ENCODE measurements around the gene C2orf74.
"Not testable (repeated sequence)": the region's sequence is repeated elsewhere in the genome, so short reads cannot be mapped to it uniquely, and the experiment has no call there.

Gene C2orf74

GRCh38 chr2:61185231-61185728 is 23.3 kb downstream of the C2orf74 start:
- Histone ChIP-seq H3K4me1 (ENCODE audit: control insufficient read depth, low read depth, low read length) (peaks cover 5% of the 10 kb centered on the region), H3K27ac (ENCODE audit: low read length) (no peak overlapping the region), H3K36me3 (ENCODE audit: control insufficient read depth, low read depth, low read length) (peaks cover 90% of the 10 kb centered on the region), H3K9me3 (ENCODE audit: control insufficient read depth, low read depth, low read length) (no peaks in the 10 kb centered on the region), H3K9ac (ENCODE audit: low read length) (no peak overlapping the region), H3K27me3 (ENCODE audit: control insufficient read depth, insufficient read depth, low read length) (no peaks in the 10 kb centered on the region), H3K4me3 (ENCODE audit: low read length) (no peak overlapping the region)

DNA sequence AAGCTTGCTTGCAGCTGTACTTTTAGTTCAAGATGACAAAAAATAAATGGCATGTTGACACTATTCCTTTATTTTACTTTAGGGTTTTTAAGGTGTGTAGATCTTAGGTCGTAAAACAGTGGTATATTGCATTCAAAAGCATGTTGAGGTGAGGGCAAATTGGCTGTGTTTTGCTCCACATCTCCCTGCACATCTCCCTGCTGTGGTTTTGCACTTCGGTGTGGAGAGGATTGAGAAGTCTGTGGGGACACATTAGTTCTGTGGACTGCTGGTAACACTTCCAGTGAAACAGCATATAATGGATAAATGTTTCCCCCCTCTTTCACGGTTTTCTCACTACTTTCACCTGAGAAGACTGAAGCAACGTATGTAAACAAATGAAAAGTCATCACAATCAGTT is 25.1 kb downstream of the C2orf74 start:
- Histone ChIP-seq H3K4me3 (ENCODE audit: low read length) (no peak overlapping the region), H3K36me3 (ENCODE audit: control insufficient read depth, low read depth, low read length) (peaks cover 90% of the 10 kb centered on the region), H3K27ac (ENCODE audit: low read length) (no peak overlapping the region), H3K9me3 (ENCODE audit: control insufficient read depth, low read depth, low read length) (no peaks in the 10 kb centered on the region), H3K4me1 (ENCODE audit: control insufficient read depth, low read depth, low read length) (peaks cover 5% of the 10 kb centered on the region), H3K27me3 (ENCODE audit: control insufficient read depth, insufficient read depth, low read length) (no peaks in the 10 kb centered on the region), H3K9ac (ENCODE audit: low read length) (no peak overlapping the region)

GRCh38 chr2:61193670-61194561 is 31.9 kb downstream of the C2orf74 start:
- Histone ChIP-seq H3K9me3 (ENCODE audit: control insufficient read depth, low read depth, low read length) (no peaks in the 10 kb centered on the region), H3K4me1 (ENCODE audit: control insufficient read depth, low read depth, low read length) (no peaks in the 10 kb centered on the region), H3K27ac (ENCODE audit: low read length) (no peak overlapping the region), H3K4me3 (ENCODE audit: low read length) (no peak overlapping the region), H3K36me3 (ENCODE audit: control insufficient read depth, low read depth, low read length) (peaks cover 35% of the 10 kb centered on the region), H3K27me3 (ENCODE audit: control insufficient read depth, insufficient read depth, low read length) (no peaks in the 10 kb centered on the region), H3K9ac (ENCODE audit: low read length) (no peak overlapping the region)

GRCh38 chr2:61194646-61195045 is 32.7 kb downstream of the C2orf74 start:
- not testable (repeated sequence) for H3K4me1 ChIP-seq (ENCODE audit: control insufficient read depth, low read depth, low read length); H3K9me3 ChIP-seq (ENCODE audit: control insufficient read depth, low read depth, low read length); H3K27me3 ChIP-seq (ENCODE audit: control insufficient read depth, insufficient read depth, low read length); H3K4me3 ChIP-seq (ENCODE audit: low read length); H3K9ac ChIP-seq (ENCODE audit: low read length); H3K27ac ChIP-seq (ENCODE audit: low read length)
- H3K36me3 ChIP-seq (ENCODE audit: control insufficient read depth, low read depth, low read length) = peaks cover 29% of the 10 kb centered on the region

DNA sequence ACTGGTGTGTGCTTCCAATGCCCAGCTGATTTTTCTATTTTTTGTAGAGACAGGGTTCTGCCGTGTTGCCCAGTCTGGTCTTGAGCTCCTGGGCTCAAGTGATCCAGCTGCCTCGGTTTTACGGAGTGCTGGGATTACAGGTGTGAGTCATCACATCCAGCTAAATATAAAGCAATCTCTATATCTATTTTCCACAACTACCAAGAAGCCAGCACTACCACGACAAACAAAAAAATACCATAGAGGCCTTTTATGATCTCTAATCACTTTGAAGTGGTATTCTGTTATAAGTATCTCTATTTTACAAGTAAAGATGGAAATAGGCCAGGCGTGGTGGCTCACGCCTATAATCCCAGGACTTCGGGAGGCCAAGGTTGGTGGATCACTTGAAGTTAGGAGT is 34.7 kb downstream of the C2orf74 start:
- H3K4me3 ChIP-seq (ENCODE audit: low read length) = no peak overlapping the region
- H3K36me3 ChIP-seq (ENCODE audit: control insufficient read depth, low read depth, low read length) = peaks cover 16% of the 10 kb centered on the region
- H3K9me3 ChIP-seq (ENCODE audit: control insufficient read depth, low read depth, low read length) = no peaks in the 10 kb centered on the region

GRCh38 chr2:61205132-61205531 is 43.1 kb downstream of the C2orf74 start:
- H3K27me3 ChIP-seq (ENCODE audit: control insufficient read depth, insufficient read depth, low read length) = no peaks in the 10 kb centered on the region
- no peak overlapping the region for H3K9ac ChIP-seq (ENCODE audit: low read length)
- H3K36me3 ChIP-seq (ENCODE audit: control insufficient read depth, low read depth, low read length) = peaks cover 63% of the 10 kb centered on the region
- no peaks in the 10 kb centered on the region for H3K4me1 ChIP-seq (ENCODE audit: control insufficient read depth, low read depth, low read length)
- H3K4me3 ChIP-seq (ENCODE audit: low read length) = no peak overlapping the region
- H3K27ac ChIP-seq (ENCODE audit: low read length) = no peak overlapping the region
- H3K9me3 ChIP-seq (ENCODE audit: control insufficient read depth, low read depth, low read length) = no peaks in the 10 kb centered on the region

More for the DNA sequence above, 34.7 kb downstream of the C2orf74 start:
- Histone ChIP-seq H3K4me1 (ENCODE audit: control insufficient read depth, low read depth, low read length) (no peaks in the 10 kb centered on the region), H3K27me3 (ENCODE audit: control insufficient read depth, insufficient read depth, low read length) (no peaks in the 10 kb centered on the region), H3K27ac (ENCODE audit: low read length) (no peak overlapping the region), H3K9ac (ENCODE audit: low read length) (no peak overlapping the region)

DNA sequence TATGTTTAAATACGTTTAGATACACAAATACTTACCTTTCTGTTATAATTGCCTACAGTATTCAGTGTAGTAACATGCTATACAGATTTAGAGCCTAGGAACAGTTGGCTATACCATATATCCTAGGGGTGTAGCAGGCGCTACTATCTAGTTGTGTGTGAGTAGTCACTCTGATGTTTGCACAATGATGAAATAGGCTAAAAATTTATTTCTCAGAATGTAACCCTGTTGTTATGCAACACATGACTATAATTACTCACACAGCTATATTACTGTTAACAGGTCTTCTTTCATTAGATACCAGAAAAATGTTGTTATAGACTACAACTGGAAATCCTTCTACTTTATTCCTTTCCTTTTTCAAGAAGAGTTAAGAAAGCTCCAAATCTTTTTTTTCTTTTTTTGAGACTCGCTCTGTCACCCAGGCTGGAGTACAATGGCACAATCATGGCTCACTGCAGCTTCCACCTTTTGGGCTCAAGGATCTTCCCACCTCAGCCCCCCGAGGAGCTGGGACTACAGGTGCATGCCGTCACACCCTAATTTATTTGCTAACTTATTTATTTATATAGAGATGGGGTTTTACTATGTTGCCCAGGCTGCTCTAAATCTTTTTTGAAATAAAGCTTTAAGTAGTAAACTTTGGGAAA is 48.5 kb downstream of the C2orf74 start:
- H3K27me3 ChIP-seq (ENCODE audit: control insufficient read depth, insufficient read depth, low read length) = no peaks in the 10 kb centered on the region
- no peak overlapping the region for H3K4me3 ChIP-seq (ENCODE audit: low read length)
- H3K27ac ChIP-seq (ENCODE audit: low read length) = no peak overlapping the region
- H3K9me3 ChIP-seq (ENCODE audit: control insufficient read depth, low read depth, low read length) = no peaks in the 10 kb centered on the region
- H3K9ac ChIP-seq (ENCODE audit: low read length) = no peak overlapping the region
- no peaks in the 10 kb centered on the region for H3K4me1 ChIP-seq (ENCODE audit: control insufficient read depth, low read depth, low read length)
- peaks cover 68% of the 10 kb centered on the region for H3K36me3 ChIP-seq (ENCODE audit: control insufficient read depth, low read depth, low read length)

DNA sequence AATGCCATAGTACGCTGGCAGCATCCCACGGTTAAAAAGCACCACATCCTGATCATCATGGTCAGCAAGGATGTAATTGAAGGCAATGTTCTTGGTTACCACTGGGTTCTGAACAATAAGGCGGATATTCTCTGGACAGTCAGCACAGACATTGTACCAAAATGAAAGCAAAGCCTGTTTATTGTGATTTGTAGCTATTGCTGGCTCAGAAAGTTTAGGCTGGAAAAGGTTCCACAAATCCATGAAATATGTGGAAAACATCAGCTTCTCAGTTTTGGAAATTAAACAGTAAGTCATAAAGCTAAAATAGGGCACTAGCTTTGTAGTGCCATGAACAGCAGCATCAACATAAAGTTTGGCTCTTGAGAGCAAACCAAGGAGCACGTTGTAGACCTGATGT is 52.2 kb downstream of the C2orf74 start:
- no peak overlapping the region for H3K9ac ChIP-seq (ENCODE audit: low read length)
- no peaks in the 10 kb centered on the region for H3K9me3 ChIP-seq (ENCODE audit: control insufficient read depth, low read depth, low read length)
- peaks cover 42% of the 10 kb centered on the region for H3K36me3 ChIP-seq (ENCODE audit: control insufficient read depth, low read depth, low read length)
- no peaks in the 10 kb centered on the region for H3K4me1 ChIP-seq (ENCODE audit: control insufficient read depth, low read depth, low read length)
- no peak overlapping the region for H3K4me3 ChIP-seq (ENCODE audit: low read length)
- no peak overlapping the region for H3K27ac ChIP-seq (ENCODE audit: low read length)
- H3K27me3 ChIP-seq (ENCODE audit: control insufficient read depth, insufficient read depth, low read length) = no peaks in the 10 kb centered on the region

Data from iPS-18a (cell line).